ENCODE data around the gene FRS3.

DNA sequence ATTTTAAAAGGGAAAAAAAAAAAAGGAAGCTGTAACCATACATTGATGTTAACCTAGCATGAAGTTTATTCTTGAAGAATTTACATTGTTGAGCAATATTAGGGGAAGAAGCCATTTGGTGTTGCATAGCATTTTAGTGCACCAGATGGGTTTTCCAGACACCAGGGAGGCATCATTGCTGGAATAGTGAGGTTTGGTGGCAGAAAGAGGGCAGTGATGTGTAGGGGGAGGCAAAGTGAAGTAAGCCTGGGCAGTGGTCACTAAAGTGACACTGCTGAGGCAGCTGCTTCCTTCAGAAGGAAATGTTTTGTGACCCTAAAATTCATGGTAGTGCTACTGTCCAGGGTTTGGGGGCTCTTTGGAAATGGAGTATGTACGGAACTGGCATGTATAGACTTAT, 10.3 kb upstream of the FRS3 start:
- TF ChIP-seq, protein P1, sequence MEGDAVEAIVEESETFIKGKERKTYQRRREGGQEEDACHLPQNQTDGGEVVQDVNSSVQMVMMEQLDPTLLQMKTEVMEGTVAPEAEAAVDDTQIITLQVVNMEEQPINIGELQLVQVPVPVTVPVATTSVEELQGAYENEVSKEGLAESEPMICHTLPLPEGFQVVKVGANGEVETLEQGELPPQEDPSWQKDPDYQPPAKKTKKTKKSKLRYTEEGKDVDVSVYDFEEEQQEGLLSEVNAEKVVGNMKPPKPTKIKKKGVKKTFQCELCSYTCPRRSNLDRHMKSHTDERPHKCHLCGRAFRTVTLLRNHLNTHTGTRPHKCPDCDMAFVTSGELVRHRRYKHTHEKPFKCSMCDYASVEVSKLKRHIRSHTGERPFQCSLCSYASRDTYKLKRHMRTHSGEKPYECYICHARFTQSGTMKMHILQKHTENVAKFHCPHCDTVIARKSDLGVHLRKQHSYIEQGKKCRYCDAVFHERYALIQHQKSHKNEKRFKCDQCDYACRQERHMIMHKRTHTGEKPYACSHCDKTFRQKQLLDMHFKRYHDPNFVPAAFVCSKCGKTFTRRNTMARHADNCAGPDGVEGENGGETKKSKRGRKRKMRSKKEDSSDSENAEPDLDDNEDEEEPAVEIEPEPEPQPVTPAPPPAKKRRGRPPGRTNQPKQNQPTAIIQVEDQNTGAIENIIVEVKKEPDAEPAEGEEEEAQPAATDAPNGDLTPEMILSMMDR (IDR thresholded peaks at IDR 0.05), result no peak
- no peak for TF ChIP-seq POLR2A (IDR thresholded peaks at IDR 0.05)
